ENCODE results near the gene TXNDC8.

DNA sequence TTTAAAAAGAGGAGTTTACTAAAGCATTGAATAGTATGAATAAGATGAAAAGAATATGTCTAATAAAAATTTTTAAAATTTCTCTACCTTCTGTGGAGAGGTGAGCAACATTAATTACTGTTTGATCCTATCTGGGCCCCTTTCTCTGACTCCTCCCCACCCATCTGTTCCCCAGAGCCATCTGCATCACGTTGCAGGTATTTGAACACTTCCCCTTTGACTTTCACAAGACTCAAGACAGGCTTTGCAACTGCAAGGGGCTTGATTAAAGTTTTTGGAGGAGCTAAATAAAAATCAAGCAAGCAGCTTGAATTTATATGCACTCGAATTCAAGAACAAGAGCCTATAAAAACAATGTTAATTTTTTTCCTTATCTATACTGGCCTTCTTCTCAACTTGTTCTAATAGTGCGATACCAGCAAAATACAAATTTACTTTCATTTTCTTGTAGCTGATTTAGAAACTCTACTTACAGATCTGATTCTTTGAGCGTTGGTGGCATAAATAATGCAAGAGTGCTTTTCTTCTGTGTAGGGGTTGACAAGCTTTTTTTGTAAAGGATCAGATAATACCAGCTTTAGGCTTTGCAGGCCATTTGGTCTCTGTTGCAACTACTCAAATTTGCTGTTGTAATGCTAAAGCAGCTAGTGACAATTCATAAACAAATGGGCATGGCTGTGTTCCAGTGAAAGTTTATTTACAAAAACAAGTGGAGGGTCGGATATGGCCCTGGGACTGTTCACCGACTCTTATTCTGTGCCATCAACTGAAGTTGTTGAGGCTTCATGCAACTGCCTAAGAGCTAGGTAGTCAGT, 21.2 kb downstream of the TXNDC8 start:
- TF ChIP-seq, protein P1, sequence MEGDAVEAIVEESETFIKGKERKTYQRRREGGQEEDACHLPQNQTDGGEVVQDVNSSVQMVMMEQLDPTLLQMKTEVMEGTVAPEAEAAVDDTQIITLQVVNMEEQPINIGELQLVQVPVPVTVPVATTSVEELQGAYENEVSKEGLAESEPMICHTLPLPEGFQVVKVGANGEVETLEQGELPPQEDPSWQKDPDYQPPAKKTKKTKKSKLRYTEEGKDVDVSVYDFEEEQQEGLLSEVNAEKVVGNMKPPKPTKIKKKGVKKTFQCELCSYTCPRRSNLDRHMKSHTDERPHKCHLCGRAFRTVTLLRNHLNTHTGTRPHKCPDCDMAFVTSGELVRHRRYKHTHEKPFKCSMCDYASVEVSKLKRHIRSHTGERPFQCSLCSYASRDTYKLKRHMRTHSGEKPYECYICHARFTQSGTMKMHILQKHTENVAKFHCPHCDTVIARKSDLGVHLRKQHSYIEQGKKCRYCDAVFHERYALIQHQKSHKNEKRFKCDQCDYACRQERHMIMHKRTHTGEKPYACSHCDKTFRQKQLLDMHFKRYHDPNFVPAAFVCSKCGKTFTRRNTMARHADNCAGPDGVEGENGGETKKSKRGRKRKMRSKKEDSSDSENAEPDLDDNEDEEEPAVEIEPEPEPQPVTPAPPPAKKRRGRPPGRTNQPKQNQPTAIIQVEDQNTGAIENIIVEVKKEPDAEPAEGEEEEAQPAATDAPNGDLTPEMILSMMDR (IDR thresholded peaks at IDR 0.05; ENCODE audit: insufficient read depth, low read depth, low read length), result no peak
- no peak for TF ChIP-seq EZH2 (IDR thresholded peaks at IDR 0.05; ENCODE audit: insufficient read depth, low read length)
